ENCODE results near the gene ING5.

ING5 gene

GRCh38 chr2:241763551-241764274, 61.9 kb downstream of the ING5 start:
- DNase-seq: no peak

- DNase-seq: no peak
Observed at GRCh38 chr2:241764275-241765241, 62.7 kb downstream of the ING5 start.

GRCh38 chr2:241767464-241768250, 65.8 kb downstream of the ING5 start:
- DNase-seq: no peak

GRCh38 chr2:241768251-241768711, 66.4 kb downstream of the ING5 start:
- no peak for DNase-seq

GRCh38 chr2:241768850-241769249, 67.0 kb downstream of the ING5 start:
- DNase-seq: no peak

- no peak for DNase-seq
Observed at GRCh38 chr2:241769819-241770184, 68.0 kb downstream of the ING5 start.

- DNase-seq: no peak
Observed at GRCh38 chr2:241770185-241770935, 68.5 kb downstream of the ING5 start.

- DNase-seq: no peak
Observed at GRCh38 chr2:241770936-241771285, 69.1 kb downstream of the ING5 start.

- DNase-seq: no peak
Observed at GRCh38 chr2:241771286-241772062, 69.6 kb downstream of the ING5 start.

- DNase-seq: no peak
Observed at GRCh38 chr2:241772063-241772499, 70.2 kb downstream of the ING5 start.

GRCh38 chr2:241773511-241774418, 71.9 kb downstream of the ING5 start:
- no peak for DNase-seq

GRCh38 chr2:241774419-241775222, 72.8 kb downstream of the ING5 start:
- DNase-seq: no peak

- no peak for DNase-seq
Observed at GRCh38 chr2:241775223-241776177, 73.7 kb downstream of the ING5 start.

- no peak for DNase-seq
Observed at GRCh38 chr2:241776336-241777169, 74.7 kb downstream of the ING5 start, which contains the start of gene GAL3ST2. TSS of gene GAL3ST2 (plus strand) at chr2:241776822. CDS start at chr2:241776956, 134 bp downstream.

- no peak for DNase-seq
Observed at GRCh38 chr2:241777170-241777685, 75.4 kb downstream of the ING5 start.

- no peak for DNase-seq
Observed at GRCh38 chr2:241777686-241778627, 76.1 kb downstream of the ING5 start.
